Activated naive CD8-positive, alpha-beta T cell treated with anti-CD3 and anti-CD28 coated beads for 36 hours (primary cell): ENCODE data around the gene RASA3. TPM values are rescaled to one million over a fixed set of nuclear protein-coding genes. Genes with fewer than 3 reads are reported as not detected.
A peak's percentile ranks its signal among the peaks of the same experiment; 100 is the strongest.

Source experiments
- DNase-seq: peaks from one replicate; pipeline ENCODE4 v3.0.0; 2021
- H3K27ac Mint-ChIP-seq: one replicate; pipeline ENCODE4 v1.8.0; 2022; ENCODE audit warnings: mild to moderate bottlenecking, moderate library complexity, mixed read lengths
- H3K27me3 Mint-ChIP-seq: one replicate; pipeline ENCODE4 v1.8.0; 2022; ENCODE audit warnings: mild to moderate bottlenecking, mixed read lengths
- H3K36me3 Mint-ChIP-seq: one replicate; pipeline ENCODE4 v1.8.0; 2021; ENCODE audit warnings: mild to moderate bottlenecking, mixed read lengths
- H3K4me1 Mint-ChIP-seq: one replicate; pipeline ENCODE4 v1.8.0; 2021; ENCODE audit warnings: mixed read lengths
- H3K4me3 Mint-ChIP-seq: one replicate; pipeline ENCODE4 v1.8.0; 2022; ENCODE audit warnings: mild to moderate bottlenecking, moderate library complexity, mixed read lengths
- H3K9me3 Mint-ChIP-seq: one replicate; pipeline ENCODE4 v1.8.0; 2022; ENCODE audit warnings: mixed read lengths
- total RNA-seq, 2 experiments: library from RNA; stranded (reverse); gene quantifications; one replicate each; pipeline ENCODE4 v1.2.3, GENCODE V29; 2021

RASA3 gene
- total RNA-seq, 2 experiments from 2014 or later, result 25.6 to 26.5 TPM

GRCh38 chr13:114074671-114075315 is 57.6 kb downstream of the RASA3 start:
- H3K36me3 Mint-ChIP-seq, result peaks cover 23% of the 10 kb centered on the region

GRCh38 chr13:114073881-114074612 is 58.4 kb downstream of the RASA3 start:
- Mint-ChIP-seq H3K4me3 (no peak overlapping the region), H3K27ac (peak overlapping the region; percentile 47), H3K27me3 (no peaks in the 10 kb centered on the region), H3K4me1 (peaks cover 30% of the 10 kb centered on the region), H3K9me3 (peaks cover 4% of the 10 kb centered on the region), H3K36me3 (peaks cover 23% of the 10 kb centered on the region)
- DNase-seq, result no peak

More at GRCh38 chr13:114074671-114075315, 57.6 kb downstream of the RASA3 start:
- Mint-ChIP-seq H3K27ac (peak overlapping the region; percentile 23), H3K27me3 (no peaks in the 10 kb centered on the region), H3K4me3 (no peak overlapping the region), H3K4me1 (peaks cover 31% of the 10 kb centered on the region), H3K9me3 (peaks cover 4% of the 10 kb centered on the region)
- no peak for DNase-seq

- peaks cover 35% of the 10 kb centered on the region for H3K4me1 Mint-ChIP-seq
- no peaks in the 10 kb centered on the region for H3K27me3 Mint-ChIP-seq
- peaks cover 25% of the 10 kb centered on the region for H3K36me3 Mint-ChIP-seq
- peaks cover 4% of the 10 kb centered on the region for H3K9me3 Mint-ChIP-seq
- H3K27ac Mint-ChIP-seq, result no peak overlapping the region
- DNase-seq, result no peak
- no peak overlapping the region for H3K4me3 Mint-ChIP-seq
Measured at GRCh38 chr13:114072421-114072820, 60.0 kb downstream of the RASA3 start.

- H3K27ac Mint-ChIP-seq, result peak overlapping the region; percentile 3
- H3K4me1 Mint-ChIP-seq, result peaks cover 35% of the 10 kb centered on the region
Measured at GRCh38 chr13:114071991-114072390, 60.4 kb downstream of the RASA3 start.

GRCh38 chr13:114071410-114071809 is 61.0 kb downstream of the RASA3 start:
- Mint-ChIP-seq H3K36me3 (peaks cover 25% of the 10 kb centered on the region), H3K27ac (peak overlapping the region; percentile 3), H3K27me3 (no peaks in the 10 kb centered on the region), H3K9me3 (peaks cover 4% of the 10 kb centered on the region), H3K4me3 (no peak overlapping the region), H3K4me1 (peaks cover 35% of the 10 kb centered on the region)
- no peak for DNase-seq

More at GRCh38 chr13:114071991-114072390, 60.4 kb downstream of the RASA3 start:
- Mint-ChIP-seq H3K36me3 (peaks cover 25% of the 10 kb centered on the region), H3K27me3 (no peaks in the 10 kb centered on the region), H3K4me3 (no peak overlapping the region), H3K9me3 (peaks cover 4% of the 10 kb centered on the region)
- no peak for DNase-seq

- Mint-ChIP-seq H3K27me3 (no peaks in the 10 kb centered on the region), H3K36me3 (peaks cover 30% of the 10 kb centered on the region), H3K4me3 (no peak overlapping the region), H3K4me1 (peaks cover 45% of the 10 kb centered on the region), H3K27ac (no peak overlapping the region), H3K9me3 (peaks cover 4% of the 10 kb centered on the region)
- DNase-seq, result no peak
Measured at GRCh38 chr13:114070098-114070799, 62.2 kb downstream of the RASA3 start.

GRCh38 chr13:114069376-114070097 is 62.9 kb downstream of the RASA3 start:
- H3K36me3 Mint-ChIP-seq, result peaks cover 27% of the 10 kb centered on the region
- H3K27ac Mint-ChIP-seq, result peak overlapping the region; percentile 99
- H3K4me3 Mint-ChIP-seq, result no peak overlapping the region
- H3K27me3 Mint-ChIP-seq, result no peaks in the 10 kb centered on the region
- H3K4me1 Mint-ChIP-seq, result peaks cover 53% of the 10 kb centered on the region
- H3K9me3 Mint-ChIP-seq, result peaks cover 4% of the 10 kb centered on the region
- DNase-seq, result no peak

- Mint-ChIP-seq H3K27ac (peak overlapping the region; percentile 99), H3K36me3 (peaks cover 28% of the 10 kb centered on the region), H3K4me3 (peak overlapping the region; percentile 71), H3K27me3 (no peaks in the 10 kb centered on the region), H3K4me1 (peaks cover 58% of the 10 kb centered on the region), H3K9me3 (peaks cover 4% of the 10 kb centered on the region)
- DNase-seq, result no peak
Measured at GRCh38 chr13:114068656-114069318, 63.6 kb downstream of the RASA3 start.

GRCh38 chr13:114067886-114068651 is 64.4 kb downstream of the RASA3 start:
- peaks cover 62% of the 10 kb centered on the region for H3K4me1 Mint-ChIP-seq
- peaks cover 25% of the 10 kb centered on the region for H3K36me3 Mint-ChIP-seq
- H3K4me3 Mint-ChIP-seq, result peak overlapping the region; percentile 71
- H3K9me3 Mint-ChIP-seq, result peaks cover 4% of the 10 kb centered on the region
- DNase-seq, result peak; percentile 51
- no peaks in the 10 kb centered on the region for H3K27me3 Mint-ChIP-seq
- peak overlapping the region; percentile 99 for H3K27ac Mint-ChIP-seq

GRCh38 chr13:114067381-114067885 is 65.0 kb downstream of the RASA3 start:
- Mint-ChIP-seq H3K27ac (peak overlapping the region; percentile 99), H3K27me3 (no peaks in the 10 kb centered on the region), H3K4me3 (peak overlapping the region; percentile 71), H3K9me3 (peaks cover 4% of the 10 kb centered on the region), H3K4me1 (peaks cover 62% of the 10 kb centered on the region), H3K36me3 (peaks cover 25% of the 10 kb centered on the region)
- DNase-seq, result peak; percentile 61

GRCh38 chr13:114066956-114067355 is 65.5 kb downstream of the RASA3 start:
- Mint-ChIP-seq H3K4me3 (peak overlapping the region; percentile 71), H3K36me3 (peaks cover 20% of the 10 kb centered on the region), H3K27ac (peak overlapping the region; percentile 99), H3K27me3 (no peaks in the 10 kb centered on the region), H3K9me3 (peaks cover 4% of the 10 kb centered on the region), H3K4me1 (peaks cover 60% of the 10 kb centered on the region)
- no peak for DNase-seq

- peaks cover 13% of the 10 kb centered on the region for H3K36me3 Mint-ChIP-seq
- peak overlapping the region; percentile 95 for H3K27ac Mint-ChIP-seq
- H3K4me3 Mint-ChIP-seq, result peak overlapping the region; percentile 69
- no peaks in the 10 kb centered on the region for H3K27me3 Mint-ChIP-seq
- peak; percentile 52 for DNase-seq
- H3K4me1 Mint-ChIP-seq, result peaks cover 60% of the 10 kb centered on the region
- H3K9me3 Mint-ChIP-seq, result peaks cover 2% of the 10 kb centered on the region
Measured at GRCh38 chr13:114065926-114066774, 66.3 kb downstream of the RASA3 start.
